WI38 (cell line): Measurements from ENCODE around the gene OR4K13.

Experiments
- H3K4me3 ChIP-seq: 2 replicates; pipeline ENCODE4 v1.5.1; 2011; ENCODE audit warnings: low read depth, mild to moderate bottlenecking, control low read depth, low read length
- CTCF ChIP-seq: IDR thresholded peaks from 2 replicates; pipeline ENCODE4 v1.5.1; 2012; ENCODE audit warnings: low read depth, mild to moderate bottlenecking, control low read depth, low read length

OR4K13 gene

GRCh38 chr14:20008156-20008555 lies 27.7 kb downstream of the OR4K13 start:
- H3K4me3 ChIP-seq = no peak overlapping the region
- TF ChIP-seq CTCF = no peak

GRCh38 chr14:20002319-20002718 lies 33.5 kb downstream of the OR4K13 start:
- no peak overlapping the region for H3K4me3 ChIP-seq
- no peak for TF ChIP-seq CTCF

- no peak for TF ChIP-seq CTCF
- no peak within 1 kb of the TSS for H3K4me3 ChIP-seq
Observed at GRCh38 chr14:20001863-20002262, 34.0 kb downstream of the OR4K13 start, which contains the start of gene OR4Q2. Gene OR4Q2 (plus strand): TSS chr14:20002163.

- no peak overlapping the region for H3K4me3 ChIP-seq
- no peak for TF ChIP-seq CTCF
Observed at GRCh38 chr14:19993438-19993837, 42.4 kb downstream of the OR4K13 start.
